Fibroblast of lung (primary cell): ENCODE data around the gene UQCR11.

ENCODE experiments used
- CTCF ChIP-seq, 2 donors: IDR thresholded peaks in 1 of 2; conservative IDR thresholded peaks in 1 of 2; 1 replicate in 1 of 2; 2 replicates in 1 of 2; pipeline ENCODE4 v1.5.1; 2011 to 2012; ENCODE audit warnings: low read length in 2 of 2, control low read depth in 1 of 2, inconsistent platforms in 1 of 2, low read depth in 1 of 2, mild to moderate bottlenecking in 1 of 2
- EZH2 ChIP-seq: IDR thresholded peaks from 2 replicates; pipeline ENCODE4 v1.5.1; 2012; ENCODE audit warnings: low read length, control low read depth, mild to moderate bottlenecking; ENCODE audit errors: missing control alignments

GRCh38 chr19:1558552-1558951, 46.7 kb downstream of the UQCR11 start:
- TF ChIP-seq CTCF (conservative IDR thresholded peaks at IDR 0.05 in 1 of 2, IDR thresholded peaks at IDR 0.05 in 1 of 2; ENCODE audit: low read depth in 1 of 2, low read length in 2 of 2) (no peak), EZH2 (no peak)
